GM18868 (cell line): ENCODE results near the gene ITPR2.
A peak's percentile ranks its signal among the peaks of the same experiment; 100 is the strongest.
"Not testable (repeated sequence)": the region's sequence is repeated elsewhere in the genome, so short reads cannot be mapped to it uniquely, and the experiment has no call there.

Source experiments
- ATAC-seq: cut with Tn5 transposase; IDR thresholded peaks from one replicate; pipeline ENCODE4 v1.9.1; 2021; ENCODE audit warnings: mild to moderate bottlenecking, moderate library complexity; ENCODE audit not compliant: unreplicated experiment

Gene ITPR2

GRCh38 chr12:26488351-26488750 lies 344.6 kb downstream of the ITPR2 start:
- ATAC-seq = no peak

- peak; percentile 90 for ATAC-seq
Measured at GRCh38 chr12:26473291-26473690, 359.7 kb downstream of the ITPR2 start.

- ATAC-seq = peak; percentile 76
Measured at GRCh38 chr12:26471560-26471959, 361.4 kb downstream of the ITPR2 start.

- no peak for ATAC-seq
Measured at GRCh38 chr12:26469421-26470180, 363.4 kb downstream of the ITPR2 start.

- no peak for ATAC-seq
Measured at GRCh38 chr12:26467351-26467750, 365.6 kb downstream of the ITPR2 start.

- ATAC-seq = no peak
Measured at GRCh38 chr12:26466726-26467125, 366.3 kb downstream of the ITPR2 start.

- no peak for ATAC-seq
Measured at GRCh38 chr12:26465419-26466097, 367.4 kb downstream of the ITPR2 start.

- ATAC-seq = peak; percentile 71
Measured at GRCh38 chr12:26461776-26462175, 371.2 kb downstream of the ITPR2 start.

GRCh38 chr12:26460361-26460760 lies 372.6 kb downstream of the ITPR2 start:
- no peak for ATAC-seq

- no peak for ATAC-seq
Measured at GRCh38 chr12:26455936-26456574, 376.9 kb downstream of the ITPR2 start.

GRCh38 chr12:26453246-26453645 lies 379.7 kb downstream of the ITPR2 start:
- ATAC-seq = no peak

GRCh38 chr12:26452511-26452910 lies 380.5 kb downstream of the ITPR2 start:
- no peak for ATAC-seq

GRCh38 chr12:26451763-26452162 lies 381.2 kb downstream of the ITPR2 start:
- no peak for ATAC-seq

GRCh38 chr12:26445909-26446308 lies 387.1 kb downstream of the ITPR2 start:
- no peak for ATAC-seq

GRCh38 chr12:26443309-26443708 lies 389.7 kb downstream of the ITPR2 start:
- no peak for ATAC-seq

GRCh38 chr12:26441434-26441833 lies 391.6 kb downstream of the ITPR2 start:
- ATAC-seq = no peak

GRCh38 chr12:26435069-26435404 lies 398.0 kb downstream of the ITPR2 start:
- ATAC-seq = no peak

GRCh38 chr12:26434299-26435068 lies 398.5 kb downstream of the ITPR2 start:
- ATAC-seq = peak; percentile 77

GRCh38 chr12:26433701-26434100 lies 399.3 kb downstream of the ITPR2 start:
- ATAC-seq = not testable (repeated sequence)

GRCh38 chr12:26431211-26431610 lies 401.8 kb downstream of the ITPR2 start:
- ATAC-seq = no peak

GRCh38 chr12:26430596-26430995 lies 402.4 kb downstream of the ITPR2 start:
- ATAC-seq = not testable (repeated sequence)
